HG02943 (cell line): ENCODE measurements around the gene SEC62.
A peak's percentile ranks its signal among the peaks of the same experiment; 100 is the strongest.
"Not testable (repeated sequence)": the region's sequence is repeated elsewhere in the genome, so short reads cannot be mapped to it uniquely, and the experiment has no call there.

Experiments
- ATAC-seq: cut with Tn5 transposase; IDR thresholded peaks from one replicate; pipeline ENCODE4 v1.9.1; 2021; ENCODE audit warnings: mild to moderate bottlenecking, low read depth, moderate library complexity; ENCODE audit not compliant: unreplicated experiment

SEC62 gene

GRCh38 chr3:170007031-170007663, 40.5 kb downstream of the SEC62 start:
- ATAC-seq: peak; percentile 92

DNA sequence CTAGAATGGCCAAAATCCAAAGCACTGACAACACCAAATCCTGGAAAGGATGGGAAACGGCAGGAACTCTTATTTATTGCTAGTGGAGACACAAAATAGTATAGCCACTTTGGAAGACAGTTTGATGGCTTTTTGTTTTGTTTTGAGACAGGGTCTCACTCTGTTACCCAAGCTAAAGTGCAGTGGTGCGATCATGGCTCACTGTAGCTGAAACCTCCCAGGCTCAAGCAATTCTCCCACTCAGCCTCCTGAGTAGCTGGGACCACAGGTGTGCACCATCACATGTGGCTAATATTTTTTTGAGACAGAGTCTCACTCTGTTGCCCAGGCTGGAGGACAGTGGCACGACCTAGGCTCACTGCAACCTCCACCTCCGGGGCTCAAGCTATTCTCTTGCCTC, 43.9 kb downstream of the SEC62 start:
- no peak for ATAC-seq

DNA sequence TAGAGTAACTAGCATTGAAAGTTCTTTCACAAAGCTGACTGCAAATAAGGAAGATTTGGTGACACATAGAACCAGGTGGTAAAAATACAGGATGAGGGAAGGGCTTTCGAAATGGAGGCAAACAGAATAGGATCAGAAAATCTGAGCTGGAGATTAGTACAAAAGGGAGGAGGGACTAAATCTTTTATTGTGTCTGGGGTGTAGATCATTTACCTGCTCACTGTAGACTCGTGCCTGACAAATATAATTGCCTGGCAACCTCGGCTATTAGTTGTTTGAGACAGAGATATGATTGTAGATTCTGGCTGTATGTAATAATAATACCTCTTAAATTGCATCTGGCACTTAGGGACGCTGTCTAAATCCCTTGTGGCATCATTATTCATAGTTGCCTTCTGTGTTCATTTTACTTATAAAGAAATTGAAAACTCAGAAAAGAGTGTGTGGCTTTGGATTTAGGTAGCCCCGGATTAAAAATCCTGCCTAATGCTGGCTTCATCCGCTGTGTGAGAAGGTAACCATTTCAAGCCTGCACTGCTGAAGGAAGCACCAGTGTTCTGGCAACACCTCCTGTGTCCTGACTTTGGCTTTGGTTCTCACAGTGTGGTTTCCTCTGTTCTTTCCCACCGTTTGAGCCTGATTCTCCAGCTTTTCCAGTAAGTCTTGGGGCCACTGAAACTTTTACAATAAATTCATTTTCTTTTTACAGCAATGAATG, 46.2 kb downstream of the SEC62 start:
- ATAC-seq: no peak

DNA sequence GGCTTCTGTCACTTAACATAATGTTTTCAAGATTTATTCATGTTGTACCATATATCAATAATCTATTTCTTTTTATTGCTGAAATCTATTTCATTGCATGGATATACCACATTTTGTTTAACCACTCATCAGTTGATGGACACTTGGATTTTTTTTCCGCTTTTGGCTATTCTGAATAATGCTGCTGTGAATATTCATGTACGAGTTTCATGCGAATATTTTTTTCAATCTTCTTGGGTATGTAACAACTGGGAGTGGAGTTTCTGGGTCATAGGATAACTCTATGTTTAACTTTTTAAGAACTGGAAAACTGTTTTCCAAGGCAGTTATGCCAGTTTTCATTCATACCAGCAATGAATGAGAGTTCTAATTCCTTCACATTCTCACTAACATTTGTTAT, 49.5 kb downstream of the SEC62 start:
- no peak for ATAC-seq

DNA sequence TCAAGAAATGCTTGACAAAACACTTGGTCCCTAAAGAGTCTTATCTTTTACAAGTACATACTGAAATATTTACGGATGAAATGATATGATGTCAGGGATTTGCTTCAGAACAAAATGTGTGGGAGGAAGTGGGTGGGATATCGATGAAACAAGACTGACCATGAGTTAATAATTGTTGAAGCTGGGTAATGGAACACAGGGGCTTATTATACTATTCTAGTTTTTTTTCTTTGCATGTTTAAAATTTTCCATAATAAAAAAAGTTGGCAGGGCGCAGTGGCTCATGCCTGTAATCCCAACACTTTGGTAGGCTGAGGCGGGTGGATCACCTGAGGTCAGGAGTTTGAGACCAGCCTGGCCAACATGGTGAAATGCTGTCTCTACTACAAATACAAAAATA, 52.7 kb downstream of the SEC62 start:
- not testable (repeated sequence) for ATAC-seq

DNA sequence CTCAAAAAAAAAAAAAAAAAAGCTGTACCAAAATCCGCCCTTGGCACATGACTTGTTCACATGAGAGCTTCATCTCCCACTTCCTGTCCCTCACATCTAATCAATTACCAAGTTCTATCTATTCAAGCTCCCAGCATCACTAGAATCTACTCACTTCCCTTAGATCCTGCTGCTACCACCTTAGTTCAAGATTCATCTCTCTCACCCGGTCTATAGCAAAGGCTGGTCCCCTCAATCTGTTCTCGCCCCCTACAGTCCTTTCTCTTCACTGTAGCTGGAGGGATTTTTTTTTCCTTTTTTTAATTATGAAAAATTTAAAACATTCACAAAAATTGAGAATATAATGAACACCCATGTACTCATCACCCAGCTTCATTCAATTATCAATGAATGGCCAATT, 54.5 kb downstream of the SEC62 start:
- ATAC-seq: no peak

GRCh38 chr3:170022336-170022735, 55.7 kb downstream of the SEC62 start:
- ATAC-seq: no peak

DNA sequence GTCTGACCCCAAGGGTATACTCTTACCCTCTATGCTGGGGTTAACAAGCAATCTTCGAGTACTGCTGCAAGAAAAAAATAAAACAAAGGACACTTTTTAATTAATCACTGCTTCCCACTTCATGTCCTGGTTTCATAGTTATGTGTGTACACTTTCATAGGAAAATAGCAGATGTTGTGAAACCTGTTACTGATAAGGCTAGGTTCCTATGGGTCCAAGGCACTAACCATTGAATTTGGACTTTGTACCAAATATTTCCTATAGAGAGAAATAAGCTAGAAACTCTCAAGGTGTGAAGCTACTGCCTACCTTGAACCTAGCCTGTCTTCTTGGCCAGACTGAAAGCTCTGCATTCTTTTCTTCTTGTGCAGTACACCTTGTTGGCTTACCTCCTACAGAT, 56.6 kb downstream of the SEC62 start:
- no peak for ATAC-seq

GRCh38 chr3:170024581-170024980, 58.0 kb downstream of the SEC62 start:
- ATAC-seq: no peak

DNA sequence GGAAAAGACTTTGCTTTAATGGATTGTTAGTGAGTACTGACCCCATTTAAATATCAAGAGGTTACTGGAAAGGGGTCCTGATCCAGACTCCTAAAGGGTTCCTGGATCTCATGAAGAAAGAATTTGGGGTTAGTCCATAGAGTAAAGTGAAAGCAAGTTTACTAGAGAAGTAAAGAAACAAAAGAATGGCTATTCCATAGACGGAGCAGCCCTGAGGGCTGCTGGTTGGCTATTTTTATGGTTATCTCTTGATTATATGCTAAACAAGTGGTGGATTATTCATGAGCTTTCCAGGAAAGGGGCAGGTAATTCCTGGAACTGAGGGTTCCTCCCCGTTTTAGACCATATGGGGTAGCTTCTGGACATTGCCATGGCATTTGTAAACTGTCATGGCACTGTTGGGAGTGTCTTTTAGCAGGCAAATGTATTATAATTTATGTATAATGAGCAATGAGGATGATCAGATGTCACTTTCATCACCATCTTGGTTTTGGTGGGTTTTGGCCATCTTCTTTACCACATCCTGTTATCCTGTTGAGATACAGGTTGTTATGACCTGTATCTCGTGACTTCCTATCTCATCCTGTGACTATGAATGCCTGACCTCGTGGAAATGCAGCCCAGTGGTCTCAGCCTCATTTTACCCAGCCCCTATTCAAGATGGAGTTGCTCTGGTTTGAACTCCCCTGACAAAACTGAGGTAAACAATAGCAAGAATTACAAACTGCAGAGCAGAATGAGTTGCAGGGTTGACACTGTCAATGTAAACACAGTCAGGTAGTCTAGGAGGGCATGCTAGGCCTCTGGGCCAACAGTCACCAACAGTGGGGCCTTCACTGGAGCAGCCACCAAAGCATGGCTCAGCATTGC, 60.9 kb downstream of the SEC62 start:
- ATAC-seq: no peak

GRCh38 chr3:170033489-170033888, 66.9 kb downstream of the SEC62 start:
- ATAC-seq: no peak

GRCh38 chr3:170037463-170038433, 71.1 kb downstream of the SEC62 start, which contains the start of gene GPR160:
Gene GPR160, plus strand, starts transcription at chr3:170037995. Its CDS starts 45,978 bp downstream, at chr3:170083973.
- peak; percentile 71 for ATAC-seq

GRCh38 chr3:170038434-170039110, 72.0 kb downstream of the SEC62 start:
- no peak for ATAC-seq

DNA sequence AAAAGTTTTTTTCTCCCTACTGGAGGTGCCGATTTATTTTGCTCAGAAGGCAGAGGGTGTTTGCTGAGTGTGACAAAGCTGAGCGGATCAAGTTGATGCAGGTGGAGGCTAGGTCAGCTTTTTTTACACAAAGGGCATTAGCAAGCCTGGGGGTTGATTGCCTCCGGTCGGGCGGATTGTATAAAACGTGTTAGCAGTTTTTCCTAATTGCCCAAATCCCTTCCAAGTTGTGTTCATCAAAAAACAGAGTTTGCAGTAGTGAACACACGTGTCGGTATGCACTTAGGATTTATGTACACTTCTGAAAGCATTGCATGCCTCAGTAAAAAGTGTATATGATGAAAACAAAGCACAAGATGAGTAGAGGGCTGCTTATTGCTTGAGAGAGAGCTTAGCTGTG, 73.8 kb downstream of the SEC62 start:
- no peak for ATAC-seq

DNA sequence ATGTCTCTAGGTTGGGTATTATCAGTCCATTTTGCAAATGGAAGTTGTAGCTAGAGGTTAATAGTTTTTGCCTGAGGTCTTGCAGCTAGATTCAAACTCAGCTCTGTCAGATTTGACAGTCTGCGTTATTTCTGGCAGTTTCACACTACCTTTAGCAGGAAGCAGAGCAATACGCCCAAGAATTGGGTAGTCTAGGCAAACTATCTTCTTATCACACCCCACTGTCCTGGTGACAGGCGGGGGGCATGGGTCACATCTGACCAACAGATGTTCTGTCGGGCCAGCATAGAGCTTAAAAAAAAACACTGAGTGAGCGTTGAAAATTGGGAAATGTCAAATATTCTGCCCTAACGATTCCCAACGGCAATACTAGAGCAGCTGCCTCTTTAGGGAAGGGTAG, 76.9 kb downstream of the SEC62 start:
- ATAC-seq: no peak

- no peak for ATAC-seq
Observed at GRCh38 chr3:170044271-170044670, 77.7 kb downstream of the SEC62 start.

GRCh38 chr3:170044795-170045244, 78.2 kb downstream of the SEC62 start:
- ATAC-seq: peak; percentile 73

GRCh38 chr3:170046269-170047132, 79.9 kb downstream of the SEC62 start:
- ATAC-seq: no peak

GRCh38 chr3:170047133-170047404, 80.5 kb downstream of the SEC62 start:
- no peak for ATAC-seq
